Gastroesophageal sphincter (tissue), 3 donors: ENCODE data around the gene CACNA2D3.

ENCODE experiments used
- EP300 ChIP-seq: sonication (generic); formaldehyde crosslinking; IDR thresholded peaks from one replicate; pipeline ENCODE4 v1.6.1; 2017; ENCODE audit warnings: antibody characterized with exemption, mild to moderate bottlenecking
- POLR2A ChIP-seq, 2 donors: fragments of 450-650 bp; IDR thresholded peaks; one replicate each; pipeline ENCODE4 v1.6.1; 2017; ENCODE audit warnings: antibody characterized with exemption in 2 of 2, mild to moderate bottlenecking in 2 of 2, moderate library complexity in 1 of 2
- TF ChIP-seq, protein P1 (sequence below), 4 experiments: fragments of 200-600 bp in 2 of 4; fragments of 450-650 bp in 2 of 4; sonication (generic) in 1 of 4; IDR thresholded peaks; one replicate each; pipeline ENCODE4 v1.5.1; 2017 to 2019; ENCODE audit warnings: antibody characterized with exemption in 4 of 4, mild to moderate bottlenecking in 2 of 4, moderate library complexity in 2 of 4

DNA sequence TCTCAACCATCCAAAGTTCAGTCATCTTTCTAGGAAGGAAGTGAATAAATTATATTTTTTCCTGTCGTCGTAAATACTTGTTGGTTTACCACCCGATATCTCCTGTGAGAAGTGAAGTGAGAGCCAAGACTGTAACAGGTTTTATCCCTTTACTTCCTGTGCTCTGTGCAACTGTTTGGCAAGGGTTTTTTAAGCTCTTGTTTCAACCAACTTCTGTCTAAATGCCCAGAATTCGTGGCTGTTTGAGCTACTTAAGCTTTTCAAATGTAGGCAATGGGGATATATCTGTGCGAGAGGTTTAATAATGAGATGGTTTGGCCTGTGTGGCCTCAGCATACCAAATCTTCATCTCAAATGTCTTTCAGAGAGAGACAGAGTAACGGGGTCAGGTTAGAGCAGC, 670.8 kb downstream of the CACNA2D3 start:
- no peak for TF ChIP-seq EP300
- TF ChIP-seq POLR2A (IDR thresholded peaks at IDR 0.05) = no peak
- TF ChIP-seq, protein P1, sequence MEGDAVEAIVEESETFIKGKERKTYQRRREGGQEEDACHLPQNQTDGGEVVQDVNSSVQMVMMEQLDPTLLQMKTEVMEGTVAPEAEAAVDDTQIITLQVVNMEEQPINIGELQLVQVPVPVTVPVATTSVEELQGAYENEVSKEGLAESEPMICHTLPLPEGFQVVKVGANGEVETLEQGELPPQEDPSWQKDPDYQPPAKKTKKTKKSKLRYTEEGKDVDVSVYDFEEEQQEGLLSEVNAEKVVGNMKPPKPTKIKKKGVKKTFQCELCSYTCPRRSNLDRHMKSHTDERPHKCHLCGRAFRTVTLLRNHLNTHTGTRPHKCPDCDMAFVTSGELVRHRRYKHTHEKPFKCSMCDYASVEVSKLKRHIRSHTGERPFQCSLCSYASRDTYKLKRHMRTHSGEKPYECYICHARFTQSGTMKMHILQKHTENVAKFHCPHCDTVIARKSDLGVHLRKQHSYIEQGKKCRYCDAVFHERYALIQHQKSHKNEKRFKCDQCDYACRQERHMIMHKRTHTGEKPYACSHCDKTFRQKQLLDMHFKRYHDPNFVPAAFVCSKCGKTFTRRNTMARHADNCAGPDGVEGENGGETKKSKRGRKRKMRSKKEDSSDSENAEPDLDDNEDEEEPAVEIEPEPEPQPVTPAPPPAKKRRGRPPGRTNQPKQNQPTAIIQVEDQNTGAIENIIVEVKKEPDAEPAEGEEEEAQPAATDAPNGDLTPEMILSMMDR (IDR thresholded peaks at IDR 0.05) = no peak
